GM23338 (cell line): ENCODE results near the gene NCKAP5. TPM values are rescaled to one million over a fixed set of nuclear protein-coding genes. Genes with fewer than 3 reads are reported as not detected.

Experiments used
- ATAC-seq: fragments of 200-7000 bp; cut with Tn5 transposase; 3 replicates; pipeline ENCODE4 v1.9.1; 2020
- DNase-seq: peaks from one replicate; pipeline ENCODE4 v3.0.0-alpha.2; 2015; ENCODE audit warnings: low spot score
- H2AFZ ChIP-seq: fragments of 200-600 bp; sonication (generic); 2 replicates; pipeline ENCODE4 v1.8.0; 2016; ENCODE audit warnings: antibody characterized with exemption, mild to moderate bottlenecking, moderate library complexity
- H3F3A ChIP-seq: fragments of 200-600 bp; sonication (generic); replicated peaks from 2 replicates; pipeline ENCODE4 v1.8.0; 2017; ENCODE audit warnings: antibody characterized with exemption, mixed run types, low read depth
- H3K27ac ChIP-seq: fragments of 200-600 bp; sonication (generic); 2 replicates; pipeline ENCODE4 v1.6.1; 2016; ENCODE audit warnings: low read depth
- H3K27me3 ChIP-seq: fragments of 200-600 bp; sonication (generic); 2 replicates; pipeline ENCODE4 v1.8.0; 2016; ENCODE audit warnings: mild to moderate bottlenecking, mixed run types, moderate library complexity; ENCODE audit not compliant: insufficient read depth
- H3K36me3 ChIP-seq: fragments of 200-600 bp; sonication (generic); 2 replicates; pipeline ENCODE4 v1.8.0; 2016; ENCODE audit warnings: mild to moderate bottlenecking; ENCODE audit not compliant: insufficient read depth
- H3K4me1 ChIP-seq: fragments of 200-600 bp; sonication (generic); 2 replicates; pipeline ENCODE4 v1.8.0; 2016; ENCODE audit warnings: mild to moderate bottlenecking, moderate library complexity; ENCODE audit not compliant: insufficient read depth
- H3K4me2 ChIP-seq: fragments of 200-600 bp; sonication (generic); 2 replicates; pipeline ENCODE4 v1.7.1; 2017; ENCODE audit warnings: mixed run types
- H3K4me3 ChIP-seq: fragments of 200-600 bp; sonication (generic); 2 replicates; pipeline ENCODE4 v1.6.1; 2016; ENCODE audit warnings: mixed run types
- H3K79me2 ChIP-seq: fragments of 200-600 bp; sonication (generic); replicated peaks from 2 replicates; pipeline ENCODE4 v1.8.0; 2017; ENCODE audit warnings: mild to moderate bottlenecking; ENCODE audit not compliant: insufficient read depth
- H3K9me2 ChIP-seq: fragments of 200-600 bp; sonication (generic); 2 replicates; pipeline ENCODE4 v1.8.0; 2017; ENCODE audit not compliant: insufficient read depth
- H4K20me1 ChIP-seq: fragments of 200-600 bp; sonication (generic); replicated peaks from 2 replicates; pipeline ENCODE4 v1.8.0; 2017; ENCODE audit warnings: mild to moderate bottlenecking; ENCODE audit not compliant: insufficient read depth
- H3K27ac Mint-ChIP-seq: 2 replicates; pipeline ENCODE4 v1.8.0; 2020; ENCODE audit warnings: inconsistent platforms, mild to moderate bottlenecking, moderate library complexity, mixed read lengths
- H3K27me3 Mint-ChIP-seq: 3 replicates; pipeline ENCODE4 v1.8.0; 2022; ENCODE audit warnings: low read depth, mild to moderate bottlenecking, moderate library complexity, mixed read lengths, inconsistent platforms; ENCODE audit not compliant: insufficient read depth, poor library complexity
- H3K36me3 Mint-ChIP-seq: 3 replicates; pipeline ENCODE4 v1.8.0; 2021; ENCODE audit warnings: low read depth, mild to moderate bottlenecking, inconsistent platforms, moderate library complexity, mixed read lengths
- H3K4me1 Mint-ChIP-seq: 3 replicates; pipeline ENCODE4 v1.8.0; 2020; ENCODE audit warnings: mild to moderate bottlenecking, inconsistent platforms, mixed read lengths
- H3K4me3 Mint-ChIP-seq: 3 replicates; pipeline ENCODE4 v1.8.0; 2021; ENCODE audit warnings: moderate library complexity, mild to moderate bottlenecking, inconsistent platforms, mixed read lengths
- H3K9me3 Mint-ChIP-seq: 3 replicates; pipeline ENCODE4 v1.8.0; 2020; ENCODE audit warnings: moderate library complexity, mild to moderate bottlenecking, inconsistent platforms, mixed read lengths
- CREB1 ChIP-seq: fragments of 250-450 bp; sonication (Bioruptor Pico); IDR thresholded peaks from 2 replicates; pipeline ENCODE4 v1.5.0; 2020; ENCODE audit warnings: low read depth, mild to moderate bottlenecking, moderate library complexity
- CTCF ChIP-seq, 2 experiments: fragments of 200-600 bp in 1 of 2; sonication (generic) in 1 of 2; conservative IDR thresholded peaks; 2 replicates each; pipeline versions ENCODE4 v1.5.1 to v1.6.1; 2016 to 2017; ENCODE audit warnings: antibody characterized with exemption in 2 of 2, low read depth in 2 of 2, mild to moderate bottlenecking in 2 of 2, moderate library complexity in 1 of 2
- ETS1 ChIP-seq: IDR thresholded peaks from 2 replicates; pipeline ENCODE4 v1.6.1; 2016; ENCODE audit warnings: antibody characterized with exemption
- EZH2 ChIP-seq: fragments of 200-600 bp; sonication (generic); IDR thresholded peaks from one replicate; pipeline ENCODE4 v1.8.0; 2017; ENCODE audit warnings: antibody characterized with exemption, mild to moderate bottlenecking, low read depth; ENCODE audit not compliant: unreplicated experiment
- EZH2phosphoT487 ChIP-seq: fragments of 200-600 bp; sonication (generic); IDR thresholded peaks from one replicate; pipeline ENCODE4 v1.8.1; 2018; ENCODE audit warnings: antibody characterized with exemption; ENCODE audit not compliant: unreplicated experiment
- JUNB ChIP-seq: IDR thresholded peaks from one replicate; pipeline ENCODE4 v1.6.1; 2016; ENCODE audit warnings: antibody characterized with exemption; ENCODE audit not compliant: unreplicated experiment
- NANOG ChIP-seq: IDR thresholded peaks from 2 replicates; pipeline ENCODE4 v1.6.1; 2016; ENCODE audit warnings: antibody characterized with exemption, borderline replicate concordance
- POLR2AphosphoS5 ChIP-seq: IDR thresholded peaks from 2 replicates; pipeline ENCODE4 v1.6.1; 2016; ENCODE audit warnings: antibody characterized with exemption, low read depth
- REST ChIP-seq: IDR thresholded peaks from one replicate; pipeline ENCODE4 v1.6.1; 2018; ENCODE audit warnings: antibody characterized with exemption; ENCODE audit not compliant: unreplicated experiment
- ZNF114 ChIP-seq: fragments of 250-450 bp; sonication (Bioruptor Pico); IDR thresholded peaks from 2 replicates; pipeline ENCODE4 v1.5.0; 2020; ENCODE audit warnings: mild to moderate bottlenecking, moderate library complexity
- ZNF331 ChIP-seq: fragments of 250-450 bp; sonication (Bioruptor Pico); IDR thresholded peaks from 2 replicates; pipeline ENCODE4 v1.5.0; 2020; ENCODE audit warnings: low read depth, mild to moderate bottlenecking, moderate library complexity
- ZNF462 ChIP-seq: fragments of 250-450 bp; sonication (Bioruptor Pico); IDR thresholded peaks from 2 replicates; pipeline ENCODE4 v1.5.0; 2020; ENCODE audit warnings: mild to moderate bottlenecking, moderate library complexity
- polyA plus RNA-seq: library from polyadenylated mRNA; unstranded; fragments of >200 nt; fragmentation: Nextera tagmentation; extraction: Ambion mirVana; gene quantifications from 2 replicates; pipeline ENCODE4 v1.2.1, GENCODE V29; 2016
- total RNA-seq: library from RNA; depleted of rRNA; stranded (reverse); fragments of >200 nt; shearing (Covaris generic); gene quantifications from 2 replicates; pipeline ENCODE4 v1.2.3, GENCODE V29; 2014

The NCKAP5 gene
- total and polyA plus RNA-seq, 2 experiments from 2014 or later = 0.34 to 0.73 TPM

- TF ChIP-seq CTCF (conservative IDR thresholded peaks at IDR 0.05; ENCODE audit: low read depth in 2 of 2) = no peak
Measured at GRCh38 chr2:133426791-133427190, 141.5 kb downstream of the NCKAP5 start (continued).

GRCh38 chr2:133425612-133426011 is 142.7 kb downstream of the NCKAP5 start:
- TF ChIP-seq ZNF462 (CRISPR knock-in tag) (no peak), JUNB (no peak), EZH2 (no peak), ETS1 (no peak), EZH2phosphoT487 (no peak), CREB1 (no peak), REST (no peak), NANOG (no peak), POLR2AphosphoS5 (no peak), ZNF331 (CRISPR knock-in tag) (no peak), ZNF114 (no peak)
- H3F3A ChIP-seq = no peaks in the 10 kb centered on the region
- ATAC-seq = no peak

More at GRCh38 chr2:133425612-133426011, 142.7 kb downstream of the NCKAP5 start:
- Histone ChIP-seq H3K27me3 (no peaks in the 10 kb centered on the region), H3K4me2 (no peak overlapping the region), H2AFZ (no peak overlapping the region), H3K9me2 (no peaks in the 10 kb centered on the region), H3K36me3 (no peaks in the 10 kb centered on the region), H3K79me2 (no peaks in the 10 kb centered on the region), H3K27ac (no peak overlapping the region), H4K20me1 (no peaks in the 10 kb centered on the region), H3K4me3 (no peak overlapping the region), H3K4me1 (peaks cover 36% of the 10 kb centered on the region)
- no peak overlapping the region for H3K27ac Mint-ChIP-seq
- H3K36me3 Mint-ChIP-seq = no peaks in the 10 kb centered on the region
- DNase-seq = no peak
- H3K9me3 Mint-ChIP-seq = peaks cover 6% of the 10 kb centered on the region; the same call in 2 of the 3 replicates
- H3K27me3 Mint-ChIP-seq = no peaks in the 10 kb centered on the region
- H3K4me3 Mint-ChIP-seq = no peak overlapping the region
- peaks cover 44% of the 10 kb centered on the region for H3K4me1 Mint-ChIP-seq
